OCI-M2 (cell line): ENCODE measurements around the gene SLFNL1.

ENCODE experiments used
- DNase-seq: peaks from one replicate; lab custom pipeline; 2025; ENCODE audit not compliant: unreplicated experiment; lab: John Stamatoyannopoulos, UW

SLFNL1 gene

GRCh38 chr1:40987439-40988276 lies 33.9 kb downstream of the SLFNL1 start:
- no peak for DNase-seq

- DNase-seq: no peak
These were observed 34.6 kb downstream of the SLFNL1 start for GRCh38 chr1:40986956-40987355.

- DNase-seq: no peak
These were observed 35.2 kb downstream of the SLFNL1 start for GRCh38 chr1:40986328-40986783.

DNA sequence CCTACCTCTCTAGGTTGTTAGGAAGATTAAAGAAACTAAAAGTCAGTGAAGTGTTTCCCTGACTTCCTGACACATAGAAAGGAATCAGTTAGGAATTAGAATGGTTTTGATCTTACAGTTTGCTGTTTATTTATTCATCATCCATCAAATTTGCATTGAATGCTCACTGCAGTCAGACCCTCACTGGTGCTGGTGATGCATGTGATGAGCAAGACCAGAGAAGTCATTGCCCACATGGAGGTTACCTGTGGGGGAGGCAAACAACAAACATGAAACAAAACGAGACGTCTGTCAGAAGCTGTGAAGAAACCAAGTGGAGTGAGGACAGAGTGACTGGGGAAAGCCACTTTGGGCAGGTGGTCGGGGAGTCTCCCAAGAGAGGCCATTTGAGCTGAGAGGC lies 35.6 kb downstream of the SLFNL1 start:
- DNase-seq: no peak

DNA sequence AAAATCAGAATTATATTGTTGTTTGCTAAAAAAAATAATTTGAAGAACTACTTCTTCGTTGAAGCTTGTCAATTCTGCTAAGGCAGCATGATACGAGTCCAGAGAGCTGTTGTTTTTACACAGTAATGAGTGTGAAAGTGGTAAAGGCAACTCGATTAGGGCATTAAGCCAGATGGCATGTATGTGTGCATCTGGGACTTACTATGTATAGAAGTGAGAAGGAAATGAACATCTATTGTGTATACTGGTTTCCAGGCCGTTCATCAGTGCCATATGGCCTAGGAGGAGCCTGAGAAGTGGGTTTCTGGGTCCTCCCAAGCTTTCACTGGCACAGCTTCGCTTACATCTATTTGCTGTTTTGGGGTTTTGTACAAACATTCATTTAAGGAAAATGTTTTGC lies 36.4 kb downstream of the SLFNL1 start:
- DNase-seq: no peak

DNA sequence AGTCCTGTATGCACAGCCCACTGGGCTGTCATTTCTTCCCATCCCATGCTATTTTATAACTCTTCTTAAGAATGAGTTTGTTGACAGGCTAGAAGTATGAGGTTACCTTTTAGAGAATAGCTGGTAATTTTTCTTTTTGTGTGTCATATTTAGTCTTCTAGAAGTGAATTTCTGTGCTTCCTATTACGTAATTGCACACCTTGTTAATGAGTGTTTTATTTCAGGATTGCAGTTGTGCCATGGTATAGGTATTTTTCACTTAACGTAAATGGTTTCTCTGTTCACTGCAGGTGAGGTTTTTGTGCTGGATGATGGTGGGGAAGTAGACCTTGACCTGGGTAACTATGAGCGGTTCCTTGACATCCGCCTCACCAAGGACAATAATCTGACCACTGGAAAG lies 37.0 kb downstream of the SLFNL1 start:
- no peak for DNase-seq

DNA sequence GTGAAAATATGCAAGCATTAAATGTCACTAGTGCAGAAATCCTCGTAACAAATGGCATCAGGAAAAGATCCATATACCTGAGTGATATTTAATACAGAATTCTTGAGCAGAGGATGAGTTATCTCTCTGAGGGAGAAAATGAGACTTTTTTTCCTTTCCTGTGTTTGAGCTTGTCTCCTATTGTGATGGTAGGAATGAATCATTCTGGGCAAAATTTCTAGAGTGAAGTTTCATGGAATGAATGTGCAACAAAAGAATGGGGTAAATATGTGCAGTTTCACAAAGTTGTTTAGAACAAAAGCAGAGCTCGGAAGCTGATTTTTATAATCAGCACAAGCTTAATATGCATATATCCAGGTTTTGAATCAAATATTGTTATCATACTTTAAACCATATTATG lies 37.5 kb downstream of the SLFNL1 start:
- DNase-seq: no peak

- no peak for DNase-seq
These were observed 38.2 kb downstream of the SLFNL1 start for GRCh38 chr1:40983286-40983685.

DNA sequence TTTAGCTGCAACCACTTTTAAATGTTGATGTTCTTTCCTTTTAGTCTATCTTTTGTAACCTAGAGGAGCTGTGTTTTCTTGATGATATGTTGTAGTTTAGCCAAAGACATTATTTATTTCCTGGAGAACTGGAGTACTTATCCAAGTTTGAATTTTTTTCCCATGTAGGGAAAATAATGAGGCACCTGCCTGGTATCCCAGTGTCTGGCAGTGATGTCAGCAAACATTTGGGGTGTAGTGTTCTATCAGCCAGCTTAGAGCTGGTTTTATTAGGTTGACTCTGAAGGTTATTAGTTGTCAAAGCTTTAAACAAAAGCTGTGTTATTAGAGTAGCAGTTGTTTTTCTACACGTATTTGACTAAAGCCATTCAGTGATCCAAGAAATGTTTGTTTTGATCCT lies 38.8 kb downstream of the SLFNL1 start:
- DNase-seq: no peak

DNA sequence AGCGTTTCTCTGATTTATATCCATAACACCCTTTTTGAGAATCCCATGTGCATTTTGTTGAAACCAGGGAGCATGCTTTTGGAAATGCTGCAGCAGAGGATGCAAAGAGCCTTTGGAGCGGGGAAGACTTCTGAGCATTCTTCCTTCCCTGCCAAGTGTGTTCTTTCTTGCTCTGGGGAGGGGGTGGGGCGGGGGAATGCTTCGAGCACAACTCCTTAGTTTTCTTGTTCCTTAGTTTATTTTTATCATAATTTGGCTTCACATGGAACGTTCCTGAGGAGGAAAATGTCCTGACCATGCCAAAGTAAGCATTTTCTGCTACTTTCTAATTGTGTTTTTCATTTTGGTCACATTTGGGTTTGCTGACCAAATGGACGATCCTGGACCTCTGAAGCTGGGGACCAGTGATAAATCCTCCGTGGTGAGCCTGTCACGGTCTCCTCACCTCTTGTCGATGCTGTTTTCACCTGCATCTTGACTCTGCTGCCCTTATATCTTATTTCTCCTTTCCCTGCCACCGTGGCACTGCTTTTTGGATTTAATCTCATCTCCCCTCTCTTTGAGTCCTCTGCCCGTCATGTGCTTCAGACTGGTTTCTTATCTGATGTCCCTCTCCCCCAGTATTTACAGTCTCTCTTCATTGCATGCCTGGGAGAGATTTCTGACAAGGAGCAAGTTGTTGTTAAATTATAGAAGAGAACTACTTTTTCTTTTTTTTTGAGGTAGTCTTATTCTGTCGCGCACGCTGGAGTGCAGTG lies 39.7 kb downstream of the SLFNL1 start:
- no peak for DNase-seq

GRCh38 chr1:40980453-40981121 lies 40.9 kb downstream of the SLFNL1 start:
- DNase-seq: no peak

DNA sequence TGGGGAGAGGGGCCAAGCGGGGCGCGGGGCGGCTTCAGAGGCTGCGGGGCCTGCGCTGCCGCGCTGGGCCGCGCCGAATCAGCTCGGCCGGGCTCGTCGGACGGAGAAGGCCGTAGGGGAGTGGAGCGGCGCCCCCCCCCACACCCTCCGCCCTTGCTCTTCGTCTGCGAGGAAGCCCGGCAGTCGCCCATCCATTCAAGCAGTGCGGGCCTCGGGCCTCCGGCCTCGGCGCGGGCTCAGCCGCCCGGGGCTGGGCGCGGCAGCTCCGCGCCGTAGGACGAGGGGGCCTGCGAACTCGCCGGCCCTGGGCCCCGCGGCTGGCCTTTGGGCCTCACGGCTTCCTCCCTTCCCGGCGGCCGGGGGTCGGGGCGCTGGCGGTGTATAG lies 41.5 kb downstream of the SLFNL1 start:
- DNase-seq: no peak

GRCh38 chr1:40979241-40980067 lies 42.1 kb downstream of the SLFNL1 start, which contains the start of gene CTPS1:
CTPS1 (plus strand) TSS chr1:40979696; CDS start chr1:40983291, 3,595 bp downstream.
- peak; percentile 43 for DNase-seq

GRCh38 chr1:40978886-40979240 lies 42.7 kb downstream of the SLFNL1 start:
- DNase-seq: no peak

DNA sequence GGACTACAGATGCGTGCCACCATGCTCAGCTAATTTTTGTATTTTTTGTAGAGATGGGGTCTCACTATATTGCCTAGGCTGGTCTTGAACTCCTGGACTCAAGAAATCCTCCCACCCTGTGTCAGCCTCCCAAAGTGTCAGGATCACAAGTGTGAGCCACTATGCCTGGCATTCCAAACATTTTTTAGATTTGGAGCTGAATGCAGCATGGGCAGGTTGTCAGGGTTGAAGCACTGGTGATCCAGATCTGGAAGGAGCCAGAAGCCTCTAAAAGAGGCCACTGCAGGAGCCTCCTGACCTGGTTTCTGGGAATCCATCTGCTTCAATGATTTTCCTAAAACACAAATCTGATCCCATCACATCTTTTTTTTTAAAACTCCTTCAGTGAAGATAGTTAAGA lies 43.8 kb downstream of the SLFNL1 start:
- no peak for DNase-seq

- DNase-seq: no peak
These were observed 44.4 kb downstream of the SLFNL1 start for GRCh38 chr1:40976952-40977690.

DNA sequence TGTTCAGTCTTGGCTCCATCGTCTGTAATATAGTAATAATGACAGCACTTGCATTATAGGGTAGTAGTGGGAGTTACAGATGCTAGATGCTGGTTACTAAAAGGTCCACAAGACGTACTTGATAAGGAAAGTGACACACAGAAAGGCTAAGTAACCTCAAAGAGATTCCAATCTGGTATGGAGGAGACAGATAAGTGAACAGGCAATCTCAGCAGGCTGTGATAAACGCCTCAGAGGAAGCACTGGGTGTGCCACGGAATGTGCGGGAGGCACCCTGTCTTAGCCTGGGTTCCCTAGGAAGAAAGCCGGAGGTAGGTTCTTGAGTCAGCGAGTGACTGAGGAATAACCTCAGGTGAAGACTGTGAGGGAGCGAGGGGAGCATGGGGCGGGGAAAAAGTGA lies 46.6 kb downstream of the SLFNL1 start:
- DNase-seq: no peak

GRCh38 chr1:40973912-40974311 lies 47.6 kb downstream of the SLFNL1 start:
- no peak for DNase-seq

- DNase-seq: no peak
These were observed 49.6 kb downstream of the SLFNL1 start for GRCh38 chr1:40971966-40972365.

GRCh38 chr1:40969445-40969844 lies 52.1 kb downstream of the SLFNL1 start:
- no peak for DNase-seq
